Stimulated activated CD8-positive, alpha-beta memory T cell treated with anti-CD3 and anti-CD28 coated beads, Interleukin-7, amount 100 ng/mL, for 24 hours (primary cell): Measurements from ENCODE around the gene KIF5A.

ENCODE experiments used
- DNase-seq: peaks from one replicate; pipeline ENCODE4 v3.0.0-alpha.2; 2020; ENCODE audit warnings: low read depth

The KIF5A gene

GRCh38 chr12:57620245-57620935 lies 70.5 kb downstream of the KIF5A start:
- DNase-seq: no peak

DNA sequence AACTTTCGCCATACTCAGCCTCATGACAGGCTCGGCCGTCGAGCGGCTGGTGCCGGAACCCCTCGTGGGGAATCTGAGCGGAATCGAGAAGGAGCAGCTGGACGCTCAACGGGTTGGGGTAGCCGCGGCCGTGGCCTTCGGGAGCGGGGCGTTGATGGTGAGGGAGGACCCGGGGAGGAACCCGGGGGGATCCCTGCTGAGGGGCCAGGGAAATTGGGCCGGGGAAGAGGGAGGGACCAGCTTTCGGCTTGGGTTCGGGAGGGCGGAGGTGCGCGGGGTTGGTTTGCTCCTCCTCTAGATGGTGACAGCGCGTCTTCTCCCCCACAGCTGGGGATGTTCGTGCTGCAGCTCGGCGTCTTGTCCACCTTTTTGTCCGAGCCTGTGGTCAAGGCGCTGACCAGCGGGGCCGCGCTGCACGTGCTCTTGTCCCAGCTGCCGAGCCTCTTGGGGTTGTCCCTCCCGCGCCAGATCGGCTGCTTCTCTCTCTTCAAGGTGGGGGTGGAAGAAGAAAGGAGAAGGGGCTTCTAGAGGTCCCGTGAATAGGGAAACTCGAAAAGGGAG lies 71.2 kb downstream of the KIF5A start:
- no peak for DNase-seq

DNA sequence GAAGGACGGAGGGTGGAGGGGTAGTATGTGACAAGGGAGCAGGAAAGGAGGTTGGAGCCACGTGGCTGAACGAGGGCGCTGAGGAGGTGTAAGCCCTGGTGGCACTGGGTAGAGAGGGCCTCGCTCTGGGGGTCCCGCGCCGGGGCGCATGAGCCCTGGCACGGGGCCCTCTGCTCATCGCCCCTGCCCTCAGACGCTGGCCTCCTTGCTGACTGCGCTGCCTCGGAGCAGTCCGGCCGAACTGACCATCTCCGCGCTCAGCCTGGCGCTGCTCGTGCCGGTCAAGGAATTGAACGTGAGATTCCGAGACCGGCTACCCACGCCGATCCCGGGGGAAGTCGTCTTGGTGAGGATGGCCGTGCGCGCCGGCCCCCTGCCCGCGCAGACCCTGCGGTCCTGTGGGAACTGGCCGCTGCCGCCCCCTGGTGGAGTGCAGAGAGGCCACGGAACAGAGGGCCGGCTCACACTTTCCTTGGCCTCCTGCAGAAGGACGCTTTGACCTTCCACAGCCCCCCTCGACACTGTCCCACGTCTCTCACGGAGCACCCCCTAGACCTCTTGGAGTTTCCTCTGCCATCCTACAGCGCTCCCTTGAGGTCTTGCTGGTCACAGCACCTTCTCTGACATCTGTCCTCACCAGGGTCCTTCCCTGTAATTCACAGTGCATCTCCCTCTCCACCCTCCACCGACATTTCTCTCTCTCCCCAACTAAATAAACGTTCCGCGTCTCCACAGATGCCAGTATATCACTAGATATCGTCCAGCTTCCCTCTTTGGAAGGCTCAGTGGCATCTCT lies 71.9 kb downstream of the KIF5A start:
- DNase-seq: no peak

DNA sequence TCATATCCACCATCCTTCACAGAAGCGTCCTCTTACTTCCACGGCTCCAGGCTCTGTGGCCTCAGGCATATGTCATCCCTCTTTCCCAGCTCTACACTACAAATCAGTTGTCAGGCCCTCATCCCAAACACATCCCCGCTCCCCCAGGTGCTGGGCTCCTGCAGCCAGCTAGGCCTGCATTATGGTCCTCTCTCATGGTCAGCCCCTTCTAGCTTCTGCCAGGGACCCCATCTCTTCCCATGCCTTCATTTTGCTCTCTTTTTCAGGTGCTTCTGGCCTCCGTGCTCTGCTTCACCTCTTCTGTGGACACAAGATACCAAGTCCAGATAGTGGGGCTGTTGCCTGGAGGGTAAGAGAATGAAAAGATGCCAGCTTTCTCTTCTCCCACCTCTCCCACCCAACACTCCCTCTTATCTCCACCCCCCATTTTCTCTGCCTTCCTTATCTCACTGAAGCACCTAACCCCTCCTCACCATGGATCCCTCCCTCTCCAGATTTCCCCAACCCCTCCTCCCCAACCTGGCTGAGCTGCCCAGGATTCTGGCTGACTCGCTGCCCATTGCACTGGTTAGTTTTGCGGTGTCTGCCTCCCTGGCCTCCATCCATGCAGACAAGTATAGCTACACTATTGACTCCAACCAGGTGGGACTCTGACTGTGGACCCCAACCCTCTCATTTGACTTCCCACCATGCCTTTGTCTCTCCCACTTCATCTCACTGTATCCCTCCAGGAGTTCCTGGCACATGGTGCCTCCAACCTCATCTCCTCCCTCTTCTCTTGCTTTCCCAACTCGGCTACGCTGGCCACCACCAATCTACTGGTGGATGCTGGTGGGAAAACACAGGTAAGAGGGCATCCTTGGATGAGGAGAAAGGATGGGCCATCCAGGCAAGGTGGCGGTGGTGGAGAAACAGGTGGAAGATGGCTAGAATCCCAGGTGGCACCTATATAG lies 72.7 kb downstream of the KIF5A start:
- no peak for DNase-seq

DNA sequence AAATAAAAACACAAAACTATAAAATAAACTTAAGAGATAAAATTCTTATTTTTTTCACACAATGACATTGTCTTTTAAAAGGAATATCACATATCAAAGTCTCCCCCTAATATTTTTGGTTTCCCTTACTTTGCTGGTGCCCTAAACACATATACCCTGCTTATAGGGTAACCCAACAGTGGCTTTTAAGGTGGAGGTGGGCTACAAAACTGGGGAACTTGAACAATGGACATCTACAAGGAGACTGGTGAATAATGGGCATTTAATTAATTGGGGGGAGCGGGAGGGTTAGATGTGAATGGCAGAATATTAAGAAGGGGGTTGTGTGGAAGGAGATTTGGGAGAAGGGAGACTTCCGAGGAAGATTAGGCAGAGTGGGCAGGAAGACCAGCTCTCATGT lies 73.5 kb downstream of the KIF5A start:
- DNase-seq: no peak

DNA sequence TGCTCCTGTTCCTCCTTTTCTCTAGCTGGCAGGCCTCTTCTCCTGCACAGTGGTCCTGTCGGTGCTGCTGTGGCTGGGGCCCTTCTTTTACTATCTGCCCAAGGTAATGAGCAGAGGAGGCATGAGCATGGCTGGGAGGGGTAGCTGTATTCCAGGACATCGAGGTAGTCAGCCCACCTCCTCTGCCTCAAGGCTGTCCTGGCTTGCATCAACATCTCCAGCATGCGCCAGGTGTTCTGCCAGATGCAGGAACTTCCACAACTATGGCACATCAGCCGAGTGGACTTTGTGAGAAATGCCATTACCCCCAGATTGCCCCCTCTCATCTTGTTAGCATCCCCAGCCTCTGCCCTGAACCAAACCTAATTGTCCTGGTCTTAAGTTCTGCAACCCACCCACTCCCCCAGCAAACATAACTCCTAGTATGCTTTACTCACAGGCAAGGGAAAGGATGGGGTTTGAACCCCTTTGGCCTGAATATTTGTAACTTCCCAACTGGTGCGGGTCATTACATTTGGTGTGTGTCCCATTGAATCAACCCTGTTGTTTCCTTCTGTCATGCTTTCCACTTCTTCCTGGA lies 74.1 kb downstream of the KIF5A start:
- DNase-seq: no peak

GRCh38 chr12:57624441-57625220 lies 74.8 kb downstream of the KIF5A start:
- no peak for DNase-seq

DNA sequence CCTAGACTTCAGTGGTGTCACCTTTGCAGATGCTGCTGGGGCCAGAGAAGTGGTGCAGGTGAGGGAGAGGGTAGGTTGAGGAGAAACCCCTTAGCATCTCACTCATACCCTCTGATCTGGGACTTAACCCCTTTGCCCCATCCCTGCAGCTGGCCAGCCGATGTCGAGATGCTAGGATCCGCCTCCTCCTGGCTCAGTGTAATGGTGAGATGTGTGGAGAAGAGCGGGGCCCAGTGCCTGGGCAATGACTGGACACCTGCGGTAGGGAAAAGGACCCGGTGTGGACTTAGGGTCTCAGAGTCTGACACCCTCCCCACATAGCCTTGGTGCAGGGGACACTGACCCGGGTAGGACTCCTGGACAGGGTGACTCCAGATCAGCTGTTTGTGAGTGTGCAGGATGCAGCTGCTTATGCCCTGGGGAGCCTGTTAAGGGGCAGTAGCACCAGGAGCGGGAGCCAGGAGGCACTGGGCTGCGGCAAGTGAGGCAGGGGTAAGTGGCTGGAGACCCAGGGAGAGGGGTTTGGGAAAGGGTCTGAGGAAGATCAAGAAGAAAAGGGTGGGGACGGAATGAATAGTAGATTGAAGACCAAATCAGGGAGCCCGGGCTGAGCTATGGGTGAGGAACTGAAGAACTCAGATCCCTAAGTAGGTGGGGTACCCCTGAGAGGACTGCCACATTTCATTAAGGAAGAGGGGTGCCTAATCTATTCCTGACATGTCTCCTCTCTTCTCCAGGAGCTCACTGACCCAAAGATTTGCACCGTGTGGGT lies 75.6 kb downstream of the KIF5A start:
- DNase-seq: no peak

DNA sequence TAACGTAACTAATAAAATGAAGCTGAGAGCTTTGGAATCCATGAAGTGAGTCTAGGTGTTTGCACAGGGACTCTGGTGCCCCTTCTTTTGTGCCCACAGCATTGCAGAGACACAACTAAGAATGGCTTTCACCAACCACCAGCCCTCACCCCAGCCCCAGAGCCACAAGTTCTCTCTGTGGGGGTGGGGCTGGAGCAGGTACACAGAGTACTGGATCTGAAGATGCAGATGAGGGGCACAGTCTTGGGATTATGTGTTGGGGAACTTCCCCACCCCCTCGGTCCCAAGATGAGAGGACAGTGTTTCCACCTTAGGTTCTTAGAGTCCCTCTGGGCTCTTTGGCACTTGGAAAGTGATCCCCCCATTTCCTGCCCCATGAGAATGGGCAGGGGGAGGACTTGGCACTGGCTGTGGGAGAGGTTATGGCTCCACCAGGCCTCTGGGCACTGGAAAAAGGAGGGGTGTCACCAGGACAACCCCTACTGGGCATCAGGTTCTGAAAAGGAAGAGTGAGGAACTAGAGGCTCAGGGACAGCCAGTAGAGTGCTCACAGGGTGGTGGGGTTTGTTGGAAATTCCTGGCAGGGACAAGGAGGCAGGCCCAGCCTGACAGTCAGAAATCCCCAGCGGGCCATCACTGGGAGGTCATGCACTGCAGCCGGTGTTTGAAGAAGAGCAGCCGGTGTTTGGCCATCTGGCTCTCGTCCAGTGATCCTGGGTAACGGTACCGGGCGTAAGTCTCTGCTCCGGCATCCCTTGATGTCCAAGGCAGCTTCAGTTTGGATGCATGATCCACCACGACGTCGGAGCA lies 76.5 kb downstream of the KIF5A start:
- DNase-seq: no peak

- no peak for DNase-seq
Observed at GRCh38 chr12:57626921-57627445, 77.1 kb downstream of the KIF5A start.

GRCh38 chr12:57627501-57628279 lies 77.8 kb downstream of the KIF5A start:
- no peak for DNase-seq

- DNase-seq: no peak
Observed at GRCh38 chr12:57628280-57629191, 78.7 kb downstream of the KIF5A start.

- DNase-seq: no peak
Observed at GRCh38 chr12:57629897-57630471, 80.1 kb downstream of the KIF5A start.

DNA sequence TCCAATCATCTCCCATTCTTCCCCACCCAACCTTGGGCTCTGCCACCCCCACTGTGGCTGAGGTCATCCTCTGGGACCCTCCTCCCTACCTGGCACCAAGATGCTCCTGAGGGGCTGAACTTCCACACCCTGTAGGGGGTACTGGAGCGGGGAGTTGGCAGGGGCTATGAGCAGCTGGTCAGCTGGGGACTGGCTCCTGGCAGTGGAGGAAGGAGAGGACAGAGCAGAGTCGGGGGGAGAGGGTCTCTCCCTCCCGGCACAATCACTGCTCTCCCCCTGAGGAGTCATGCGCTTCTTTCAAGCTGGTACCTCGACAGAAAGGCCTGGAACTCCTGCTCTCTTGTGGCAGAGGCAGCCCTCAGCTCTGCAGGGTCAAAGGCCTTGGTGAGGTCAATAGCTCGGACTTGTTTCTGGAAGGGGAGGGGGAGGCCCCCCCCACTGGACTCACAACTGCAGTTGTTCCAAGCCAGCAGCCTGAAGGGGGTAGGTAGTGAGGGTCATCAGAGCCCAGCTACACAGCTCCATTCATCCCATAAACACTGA lies 81.1 kb downstream of the KIF5A start:
- DNase-seq: no peak

GRCh38 chr12:57631566-57632072 lies 81.8 kb downstream of the KIF5A start:
- no peak for DNase-seq
